ENCODE measurements around the gene ATP13A5.

Gene ATP13A5

DNA sequence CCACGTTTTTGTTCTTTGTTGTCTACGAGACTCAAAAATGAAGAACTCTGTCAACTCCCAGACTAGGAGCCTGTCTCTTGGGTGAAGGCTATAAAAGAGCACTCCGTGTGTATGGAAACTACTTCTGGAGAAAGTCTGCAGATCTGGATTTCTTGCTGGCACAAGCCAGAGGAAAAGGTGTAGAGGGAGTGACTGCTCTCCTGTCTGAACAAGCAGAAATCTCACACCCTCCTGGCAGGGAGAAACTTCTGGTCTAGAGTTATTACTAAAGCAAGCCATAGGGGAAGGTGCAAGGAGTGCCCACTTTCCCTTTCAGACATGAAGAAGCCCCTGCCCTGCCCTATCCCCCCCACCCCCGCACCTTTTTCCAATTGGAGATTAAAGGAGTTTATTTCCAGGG is 128.1 kb downstream of the ATP13A5 start:
- H3K4me3 ChIP-seq (ENCODE audit: low read length) = no peak overlapping the region
- peak; percentile 22 for DNase-seq (ENCODE audit: low read depth)

DNA sequence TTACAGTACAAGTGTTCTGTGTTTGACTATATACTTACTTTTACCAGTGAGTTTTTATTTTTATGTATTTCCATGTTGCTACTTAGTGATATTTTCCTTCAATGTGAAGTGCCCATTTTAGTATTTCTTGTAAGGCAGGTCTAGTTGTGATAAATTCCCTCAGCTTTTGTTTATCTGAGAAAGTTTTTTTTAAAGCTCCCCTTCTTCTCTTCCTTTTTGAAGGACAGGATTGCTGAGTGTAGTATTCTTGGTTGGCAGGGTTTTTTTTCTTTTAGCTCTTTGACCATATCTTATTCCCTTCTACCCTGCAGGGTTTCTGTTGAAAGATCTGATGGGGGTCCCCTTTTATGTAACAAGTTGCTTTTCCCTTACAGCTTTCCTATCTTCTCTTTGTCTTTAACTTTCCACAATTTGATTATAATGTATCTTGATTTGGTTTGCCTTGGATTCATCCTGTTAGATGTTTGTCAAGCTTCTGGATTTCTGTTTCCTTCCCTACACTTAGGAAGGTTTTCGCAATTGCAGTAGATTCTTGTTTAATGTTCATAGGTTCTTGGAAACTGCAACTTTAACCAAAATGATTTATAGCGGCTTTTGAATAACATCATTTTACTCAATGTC is 129.6 kb downstream of the ATP13A5 start:
- TF ChIP-seq, protein P1, sequence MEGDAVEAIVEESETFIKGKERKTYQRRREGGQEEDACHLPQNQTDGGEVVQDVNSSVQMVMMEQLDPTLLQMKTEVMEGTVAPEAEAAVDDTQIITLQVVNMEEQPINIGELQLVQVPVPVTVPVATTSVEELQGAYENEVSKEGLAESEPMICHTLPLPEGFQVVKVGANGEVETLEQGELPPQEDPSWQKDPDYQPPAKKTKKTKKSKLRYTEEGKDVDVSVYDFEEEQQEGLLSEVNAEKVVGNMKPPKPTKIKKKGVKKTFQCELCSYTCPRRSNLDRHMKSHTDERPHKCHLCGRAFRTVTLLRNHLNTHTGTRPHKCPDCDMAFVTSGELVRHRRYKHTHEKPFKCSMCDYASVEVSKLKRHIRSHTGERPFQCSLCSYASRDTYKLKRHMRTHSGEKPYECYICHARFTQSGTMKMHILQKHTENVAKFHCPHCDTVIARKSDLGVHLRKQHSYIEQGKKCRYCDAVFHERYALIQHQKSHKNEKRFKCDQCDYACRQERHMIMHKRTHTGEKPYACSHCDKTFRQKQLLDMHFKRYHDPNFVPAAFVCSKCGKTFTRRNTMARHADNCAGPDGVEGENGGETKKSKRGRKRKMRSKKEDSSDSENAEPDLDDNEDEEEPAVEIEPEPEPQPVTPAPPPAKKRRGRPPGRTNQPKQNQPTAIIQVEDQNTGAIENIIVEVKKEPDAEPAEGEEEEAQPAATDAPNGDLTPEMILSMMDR (IDR thresholded peaks at IDR 0.05; ENCODE audit: insufficient read depth, low read depth, low read length, missing control alignments) = no peak
- DNase-seq (ENCODE audit: low read depth) = no peak
- no peak overlapping the region for H3K4me3 ChIP-seq (ENCODE audit: low read length)

More for the DNA sequence above, 128.1 kb downstream of the ATP13A5 start:
- TF ChIP-seq, protein P1 (IDR thresholded peaks at IDR 0.05; ENCODE audit: insufficient read depth, low read depth, low read length, missing control alignments) = no peak

DNA sequence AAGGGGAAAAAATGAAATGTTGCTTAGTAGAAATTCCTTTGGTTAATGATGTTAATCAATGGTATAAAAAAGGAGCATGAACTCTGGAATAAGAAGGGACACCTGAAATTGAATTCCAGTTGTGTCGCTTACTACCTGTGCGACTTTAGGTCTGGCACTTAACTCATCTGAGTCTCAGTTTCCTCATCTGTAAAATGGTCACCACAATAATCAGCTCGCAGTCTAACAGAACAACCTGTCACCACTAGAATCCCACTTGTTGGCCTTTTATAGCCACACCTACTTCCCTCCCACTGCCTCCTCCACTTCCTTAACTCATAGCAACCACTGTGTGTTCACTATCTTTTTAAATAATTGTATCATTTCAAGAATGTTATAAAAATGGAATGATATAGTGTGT is 135.0 kb downstream of the ATP13A5 start:
- no peak overlapping the region for H3K4me3 ChIP-seq (ENCODE audit: low read length)
- TF ChIP-seq, protein P1 (IDR thresholded peaks at IDR 0.05; ENCODE audit: insufficient read depth, low read depth, low read length, missing control alignments) = no peak
- DNase-seq (ENCODE audit: low read depth) = no peak

- TF ChIP-seq, protein P1 (IDR thresholded peaks at IDR 0.05; ENCODE audit: insufficient read depth, low read depth, low read length, missing control alignments) = no peak
- no peak for DNase-seq (ENCODE audit: low read depth)
- peak overlapping the region; percentile 38 for H3K4me3 ChIP-seq (ENCODE audit: low read length)
Measured at GRCh38 chr3:193241716-193242115, 136.8 kb downstream of the ATP13A5 start.

GRCh38 chr3:193240850-193241706 is 137.5 kb downstream of the ATP13A5 start, which contains the start of gene PLAAT1:
TSS of gene PLAAT1 (plus strand) at chr3:193241222. CDS start at chr3:193255651, 14,429 bp downstream.
- peak; percentile 75 for DNase-seq (ENCODE audit: low read depth)
- peak within 1 kb of the TSS; percentile 51 for H3K4me3 ChIP-seq (ENCODE audit: low read length)
- TF ChIP-seq, protein P1 (IDR thresholded peaks at IDR 0.05; ENCODE audit: insufficient read depth, low read depth, low read length, missing control alignments) = no peak

DNA sequence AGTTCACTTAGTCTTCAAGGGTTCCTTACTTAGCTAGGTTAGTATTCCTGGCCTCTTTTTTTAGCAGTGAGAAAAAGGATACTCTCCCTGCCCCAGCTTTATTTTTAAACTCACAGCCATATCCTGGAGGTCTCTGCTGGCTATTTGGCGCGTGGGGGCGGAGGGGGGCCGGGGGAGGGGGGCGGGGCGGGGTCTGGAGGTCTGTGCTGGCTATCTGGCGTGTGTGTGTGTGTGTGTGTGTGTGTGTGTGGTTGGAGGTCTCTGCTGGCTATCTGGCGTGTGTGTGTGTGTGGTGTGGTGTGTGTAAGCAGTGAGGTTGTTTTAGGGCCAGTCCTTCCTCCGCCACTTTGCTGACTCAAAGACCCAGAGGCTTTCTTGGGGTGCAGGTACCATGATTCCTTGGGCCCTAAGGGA is 138.1 kb downstream of the ATP13A5 start:
- DNase-seq (ENCODE audit: low read depth) = no peak
- TF ChIP-seq, protein P1 (IDR thresholded peaks at IDR 0.05; ENCODE audit: insufficient read depth, low read depth, low read length, missing control alignments) = no peak

More for the DNA sequence above, 138.1 kb downstream of the ATP13A5 start:
- peak overlapping the region; percentile 51 for H3K4me3 ChIP-seq (ENCODE audit: low read length)

Measured in epithelial cell of esophagus (primary cell).